ENCODE results near the gene TMIE.

Gene TMIE

GRCh38 chr3:46708401-46709156, 7.4 kb downstream of the TMIE start:
- DNase-seq (ENCODE audit: low spot score) = no peak

- DNase-seq (ENCODE audit: low spot score) = no peak
Observed at GRCh38 chr3:46709157-46709654, 8.0 kb downstream of the TMIE start.

GRCh38 chr3:46709721-46710120, 8.5 kb downstream of the TMIE start:
- DNase-seq (ENCODE audit: low spot score) = no peak

GRCh38 chr3:46710229-46710628, 9.0 kb downstream of the TMIE start:
- DNase-seq (ENCODE audit: low spot score) = no peak

- DNase-seq (ENCODE audit: low spot score) = no peak
Observed at GRCh38 chr3:46710671-46711295, 9.6 kb downstream of the TMIE start.

GRCh38 chr3:46711305-46711704, 10.1 kb downstream of the TMIE start:
- no peak for DNase-seq (ENCODE audit: low spot score)

GRCh38 chr3:46711760-46712159, 10.6 kb downstream of the TMIE start:
- no peak for DNase-seq (ENCODE audit: low spot score)

GRCh38 chr3:46712191-46713049, 11.2 kb downstream of the TMIE start:
- no peak for DNase-seq (ENCODE audit: low spot score)

- no peak for DNase-seq (ENCODE audit: low spot score)
Observed at GRCh38 chr3:46713050-46713897, 12.1 kb downstream of the TMIE start.

- no peak for DNase-seq (ENCODE audit: low spot score)
Observed at GRCh38 chr3:46713898-46714552, 12.8 kb downstream of the TMIE start.

GRCh38 chr3:46714728-46715506, 13.7 kb downstream of the TMIE start:
- DNase-seq (ENCODE audit: low spot score) = no peak

- DNase-seq (ENCODE audit: low spot score) = no peak
Observed at GRCh38 chr3:46715507-46716175, 14.4 kb downstream of the TMIE start.

GRCh38 chr3:46716461-46717441, 15.6 kb downstream of the TMIE start:
- DNase-seq (ENCODE audit: low spot score) = no peak

GRCh38 chr3:46717447-46718231, 16.4 kb downstream of the TMIE start, which contains the start of gene PRSS50:
Gene PRSS50, minus strand, starts transcription at chr3:46717869. Its CDS starts 45 bp downstream, at chr3:46717824.
- peak; percentile 96 for DNase-seq (ENCODE audit: low spot score)

- DNase-seq (ENCODE audit: low spot score) = no peak
Observed at GRCh38 chr3:46719044-46719565, 17.9 kb downstream of the TMIE start.

GRCh38 chr3:46719735-46720271, 18.6 kb downstream of the TMIE start:
- no peak for DNase-seq (ENCODE audit: low spot score)

GRCh38 chr3:46721009-46721408, 19.8 kb downstream of the TMIE start:
- DNase-seq (ENCODE audit: low spot score) = no peak
